Hepatocyte (in vitro differentiated cells): ENCODE results near the gene MYOZ1. TPM values are rescaled to one million over a fixed set of nuclear protein-coding genes. Genes with fewer than 3 reads are reported as not detected.

ENCODE experiments used
- DNase-seq: peaks from one replicate; pipeline ENCODE4 v3.0.0-alpha.2; 2016; ENCODE audit warnings: low spot score
- H2AFZ ChIP-seq: fragments of 200-600 bp; sonication (generic); 2 replicates; pipeline ENCODE4 v1.6.0; 2016; ENCODE audit warnings: antibody characterized with exemption, mild to moderate bottlenecking
- H3K27ac ChIP-seq: fragments of 200-600 bp; sonication (generic); 2 replicates; pipeline ENCODE4 v1.5.1; 2016; ENCODE audit warnings: mild to moderate bottlenecking
- H3K27me3 ChIP-seq: fragments of 200-600 bp; sonication (generic); 2 replicates; pipeline ENCODE4 v1.6.1; 2016
- H3K36me3 ChIP-seq: fragments of 200-600 bp; sonication (generic); replicated peaks from 2 replicates; pipeline ENCODE4 v1.5.1; 2016; ENCODE audit warnings: low read depth; ENCODE audit not compliant: insufficient read depth
- H3K4me1 ChIP-seq: fragments of 200-600 bp; sonication (generic); 2 replicates; pipeline ENCODE4 v1.5.1; 2016; ENCODE audit warnings: mild to moderate bottlenecking, moderate library complexity; ENCODE audit not compliant: insufficient read depth
- H3K4me2 ChIP-seq: fragments of 200-600 bp; sonication (generic); 2 replicates; pipeline ENCODE4 v1.6.0; 2016
- H3K4me3 ChIP-seq: fragments of 200-600 bp; sonication (generic); 2 replicates; pipeline ENCODE4 v1.5.1; 2016; ENCODE audit warnings: mild to moderate bottlenecking
- H3K79me2 ChIP-seq: fragments of 200-600 bp; sonication (generic); 2 replicates; pipeline ENCODE4 v1.6.0; 2017; ENCODE audit warnings: mild to moderate bottlenecking
- H3K9me2 ChIP-seq: fragments of 200-600 bp; sonication (generic); replicated peaks from 2 replicates; pipeline ENCODE4 v1.6.0; 2017; ENCODE audit warnings: mild to moderate bottlenecking; ENCODE audit not compliant: insufficient read depth
- H3K9me3 ChIP-seq: fragments of 200-600 bp; sonication (generic); 2 replicates; pipeline ENCODE4 v1.5.1; 2016; ENCODE audit warnings: low read depth, mild to moderate bottlenecking
- H4K20me1 ChIP-seq: fragments of 200-600 bp; sonication (generic); 2 replicates; pipeline ENCODE4 v1.6.0; 2016; ENCODE audit warnings: mild to moderate bottlenecking; ENCODE audit not compliant: insufficient read depth, poor library complexity, severe bottlenecking
- EZH2 ChIP-seq: fragments of 200-600 bp; sonication (generic); IDR thresholded peaks from 2 replicates; pipeline ENCODE4 v1.6.1; 2016; ENCODE audit warnings: antibody characterized with exemption, mild to moderate bottlenecking, borderline replicate concordance
- EZH2phosphoT487 ChIP-seq: fragments of 200-600 bp; sonication (generic); IDR thresholded peaks from one replicate; pipeline ENCODE4 v1.6.1; 2018; ENCODE audit warnings: antibody characterized with exemption, mild to moderate bottlenecking, low read depth, moderate library complexity; ENCODE audit not compliant: unreplicated experiment, severe bottlenecking
- WGBS: methylation state at CpG from one replicate; pipeline ENCODE4 v1.1.6; 2016; ENCODE audit warnings: low lambda C conversion rate; ENCODE audit errors: missing lambda C conversion rate; 5-methylcytosine and 5-hydroxymethylcytosine counted together
- polyA plus RNA-seq: library from polyadenylated mRNA; unstranded; fragments of >200 nt; fragmentation: Nextera tagmentation; extraction: Ambion mirVana; gene quantifications from 2 replicates; pipeline ENCODE4 v1.2.1, GENCODE V29; 2016
- total RNA-seq: library from RNA; depleted of rRNA; stranded (reverse); fragments of >200 nt; gene quantifications from 2 replicates; pipeline ENCODE4 v1.2.3, GENCODE V29; 2014
- TF ChIP-seq, protein P1 (sequence below): fragments of 200-600 bp; sonication (generic); IDR thresholded peaks from 2 replicates; pipeline ENCODE4 v1.5.1; 2016; ENCODE audit warnings: antibody characterized with exemption, mild to moderate bottlenecking; ENCODE audit not compliant: poor library complexity

MYOZ1 gene
- total and polyA plus RNA-seq, 2 experiments from 2014 or later, result 0.44 to 0.50 TPM

DNA sequence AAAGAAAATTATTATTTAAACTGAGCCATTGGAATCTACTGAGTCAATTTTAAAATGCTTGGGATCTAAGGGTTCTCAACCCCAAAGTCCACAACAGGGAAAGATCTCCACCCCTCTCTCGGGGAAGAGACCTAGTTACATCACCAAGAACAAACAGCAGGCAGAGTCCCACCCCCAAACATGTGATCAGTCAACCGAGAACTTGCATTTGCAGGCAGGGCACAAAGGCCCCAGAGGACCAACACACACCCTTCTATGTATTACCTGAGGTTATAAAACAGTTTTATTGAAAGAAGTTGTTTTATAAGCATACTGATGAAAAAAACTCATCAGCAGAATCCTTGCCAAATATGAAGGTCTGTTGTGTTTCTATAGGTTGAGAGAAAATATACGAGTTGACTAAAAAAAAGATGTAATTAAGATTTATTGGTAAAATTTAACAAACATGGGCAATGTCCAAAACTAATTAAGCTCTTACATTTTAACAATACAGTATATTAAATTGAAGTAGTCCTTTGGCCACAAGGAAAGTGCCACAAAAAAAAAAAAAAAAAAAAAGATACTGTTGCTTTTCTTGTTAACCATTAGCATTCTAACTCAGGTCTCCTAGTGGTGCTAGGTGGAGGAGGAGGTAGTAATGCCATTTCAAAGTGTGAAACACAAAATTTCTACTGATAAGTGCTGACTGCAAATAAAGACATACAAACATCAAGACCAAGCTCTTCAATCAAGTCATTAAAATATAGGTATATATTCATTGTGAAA lies 49.2 kb downstream of the MYOZ1 start:
- Histone ChIP-seq H3K9me3 (no peaks in the 10 kb centered on the region), H3K79me2 (peaks cover 27% of the 10 kb centered on the region), H2AFZ (peak overlapping the region; percentile 2), H3K9me2 (no peaks in the 10 kb centered on the region), H4K20me1 (no peaks in the 10 kb centered on the region), H3K4me1 (peaks cover 26% of the 10 kb centered on the region), H3K27ac (peak overlapping the region; percentile 85), H3K27me3 (no peaks in the 10 kb centered on the region), H3K36me3 (no peaks in the 10 kb centered on the region), H3K4me3 (no peak overlapping the region), H3K4me2 (peak overlapping the region; percentile 67)
- WGBS, result 32% methylated on average over 3 of the region's 3 CpGs
- DNase-seq, result peak; percentile 81
- TF ChIP-seq, protein P1, sequence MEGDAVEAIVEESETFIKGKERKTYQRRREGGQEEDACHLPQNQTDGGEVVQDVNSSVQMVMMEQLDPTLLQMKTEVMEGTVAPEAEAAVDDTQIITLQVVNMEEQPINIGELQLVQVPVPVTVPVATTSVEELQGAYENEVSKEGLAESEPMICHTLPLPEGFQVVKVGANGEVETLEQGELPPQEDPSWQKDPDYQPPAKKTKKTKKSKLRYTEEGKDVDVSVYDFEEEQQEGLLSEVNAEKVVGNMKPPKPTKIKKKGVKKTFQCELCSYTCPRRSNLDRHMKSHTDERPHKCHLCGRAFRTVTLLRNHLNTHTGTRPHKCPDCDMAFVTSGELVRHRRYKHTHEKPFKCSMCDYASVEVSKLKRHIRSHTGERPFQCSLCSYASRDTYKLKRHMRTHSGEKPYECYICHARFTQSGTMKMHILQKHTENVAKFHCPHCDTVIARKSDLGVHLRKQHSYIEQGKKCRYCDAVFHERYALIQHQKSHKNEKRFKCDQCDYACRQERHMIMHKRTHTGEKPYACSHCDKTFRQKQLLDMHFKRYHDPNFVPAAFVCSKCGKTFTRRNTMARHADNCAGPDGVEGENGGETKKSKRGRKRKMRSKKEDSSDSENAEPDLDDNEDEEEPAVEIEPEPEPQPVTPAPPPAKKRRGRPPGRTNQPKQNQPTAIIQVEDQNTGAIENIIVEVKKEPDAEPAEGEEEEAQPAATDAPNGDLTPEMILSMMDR, result no peak
- TF ChIP-seq EZH2phosphoT487 (no peak), EZH2 (no peak)

- H3K27ac ChIP-seq, result peak within 1 kb of the TSS; percentile 85
- peak within 1 kb of the TSS; percentile 67 for H3K4me2 ChIP-seq
- H3K27me3 ChIP-seq, result no peaks in the 10 kb centered on the region
- H3K36me3 ChIP-seq, result no peaks in the 10 kb centered on the region
- peak within 1 kb of the TSS; percentile 9 for H3K4me3 ChIP-seq
- peaks cover 27% of the 10 kb centered on the region for H3K79me2 ChIP-seq
- no peaks in the 10 kb centered on the region for H3K9me3 ChIP-seq
- peak within 1 kb of the TSS; percentile 2 for H2AFZ ChIP-seq
- no peaks in the 10 kb centered on the region for H4K20me1 ChIP-seq
- no peaks in the 10 kb centered on the region for H3K9me2 ChIP-seq
- peaks cover 32% of the 10 kb centered on the region for H3K4me1 ChIP-seq
- WGBS, result 12% methylated on average over 6 of the region's 6 CpGs
- TF ChIP-seq EZH2 (no peak), EZH2phosphoT487 (no peak)
- TF ChIP-seq, protein P1, result no peak
- DNase-seq, result peak; percentile 63
Observed at GRCh38 chr10:73590881-73591799, 50.1 kb downstream of the MYOZ1 start, which contains the start of gene USP54. USP54 (minus strand) TSS chr10:73591342; CDS start chr10:73575658, 15,684 bp downstream.

GRCh38 chr10:73589563-73590126 lies 51.6 kb downstream of the MYOZ1 start:
- Histone ChIP-seq H3K27me3 (no peaks in the 10 kb centered on the region), H3K9me3 (no peaks in the 10 kb centered on the region), H3K79me2 (peaks cover 36% of the 10 kb centered on the region), H4K20me1 (no peaks in the 10 kb centered on the region), H3K27ac (peak overlapping the region; percentile 85), H3K4me1 (peaks cover 38% of the 10 kb centered on the region), H2AFZ (no peak overlapping the region), H3K4me2 (peak overlapping the region; percentile 67), H3K36me3 (no peaks in the 10 kb centered on the region), H3K9me2 (no peaks in the 10 kb centered on the region), H3K4me3 (peak overlapping the region; percentile 9)
- DNase-seq, result peak; percentile 49
- TF ChIP-seq EZH2phosphoT487, result no peak
- TF ChIP-seq, protein P1, result no peak
- TF ChIP-seq EZH2, result no peak
- WGBS, result 86% methylated on average over 3 of the region's 3 CpGs
